ENCODE results near the gene HADH. TPM values are rescaled to one million over a fixed set of nuclear protein-coding genes. Genes with fewer than 3 reads are reported as not detected.

The HADH gene
- total RNA-seq, 1 experiment from 2014 or later: 39.8 TPM

GRCh38 chr4:108048157-108048556 is 58.5 kb downstream of the HADH start:
- Mint-ChIP-seq H3K27me3 (ENCODE audit: low read depth) (peaks cover 11% of the 10 kb centered on the region), H3K4me1 (peaks cover 14% of the 10 kb centered on the region), H3K36me3 (no peaks in the 10 kb centered on the region), H3K4me3 (no peak overlapping the region), H3K9me3 (no peaks in the 10 kb centered on the region), H3K27ac (no peak overlapping the region)
- ChIA-PET CTCF (interaction anchor here (1.2 kb wide), 1 partner anchor 18 kb away, joined by 4 read pairs; no protein-coding TSS in a partner anchor), POLR2A (no interaction called here)
- DNase-seq (ENCODE audit: low spot score): no peak
- no peak for ATAC-seq
- TF ChIP-seq ZNF317 (CRISPR knock-in tag; IDR thresholded peaks at IDR 0.05; ENCODE audit: borderline replicate concordance, low read depth) (no peak), ATF6 (CRISPR knock-in tag; IDR thresholded peaks at IDR 0.05) (no peak), TP53 (CRISPR knock-in tag; IDR thresholded peaks at IDR 0.05) (no peak), MLX (CRISPR knock-in tag; IDR thresholded peaks at IDR 0.05) (no peak), USF1 (CRISPR knock-in tag; IDR thresholded peaks at IDR 0.05) (no peak), AFF4 (CRISPR knock-in tag; IDR thresholded peaks at IDR 0.05; ENCODE audit: borderline replicate concordance) (no peak), NR3C1 (CRISPR knock-in tag; conservative IDR thresholded peaks at IDR 0.05; ENCODE audit: low read depth) (no peak), NFATC4 (CRISPR knock-in tag; IDR thresholded peaks at IDR 0.05) (no peak), ZNF671 (CRISPR knock-in tag; IDR thresholded peaks at IDR 0.05) (no peak), ATF2 (CRISPR knock-in tag; IDR thresholded peaks at IDR 0.05; ENCODE audit: borderline replicate concordance, low read depth) (no peak), NR1H2 (CRISPR knock-in tag; IDR thresholded peaks at IDR 0.05) (no peak), ZBTB43 (CRISPR knock-in tag; IDR thresholded peaks at IDR 0.05) (no peak), USF2 (CRISPR knock-in tag; IDR thresholded peaks at IDR 0.05) (no peak), AR (CRISPR knock-in tag; IDR thresholded peaks at IDR 0.05) (no peak), E2F1 (CRISPR knock-in tag; IDR thresholded peaks at IDR 0.05) (no peak), ZBTB21 (CRISPR knock-in tag; IDR thresholded peaks at IDR 0.05; ENCODE audit: borderline replicate concordance) (no peak), CREB1 (CRISPR knock-in tag; IDR thresholded peaks at IDR 0.05) (no peak), E2F4 (CRISPR knock-in tag; IDR thresholded peaks at IDR 0.05; ENCODE audit: borderline replicate concordance, low read depth) (no peak), ZSCAN18 (CRISPR knock-in tag; IDR thresholded peaks at IDR 0.05) (no peak)
